ENCODE results near the gene BRD1. TPM values are rescaled to one million over a fixed set of nuclear protein-coding genes. Genes with fewer than 3 reads are reported as not detected.
A peak's percentile ranks its signal among the peaks of the same experiment; 100 is the strongest.

BRD1 gene
- total RNA-seq, 1 donor from 2014 or later = 40.3 TPM

DNA sequence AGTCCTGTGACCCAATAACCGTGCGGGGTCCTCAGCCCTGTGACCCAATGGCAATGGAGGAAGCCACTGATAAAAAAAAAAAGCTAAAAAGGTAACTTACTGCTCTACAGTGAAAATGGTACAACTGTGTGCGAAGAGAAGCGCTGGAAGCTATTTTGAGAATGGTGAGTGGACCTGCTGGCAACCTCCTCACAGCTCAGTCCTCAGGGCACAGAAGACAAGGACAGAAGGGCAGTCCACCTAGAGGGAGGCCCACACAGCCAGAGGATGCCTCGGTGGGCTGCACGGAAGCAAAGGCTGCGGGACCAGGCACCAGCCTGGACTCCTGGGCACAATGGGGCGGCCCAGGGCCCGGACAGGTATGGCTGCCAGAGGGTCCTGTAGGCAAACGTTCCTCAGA is 35.6 kb downstream of the BRD1 start:
- H3K27me3 Mint-ChIP-seq (ENCODE audit: unreplicated experiment) = peaks cover 4% of the 10 kb centered on the region
- no peaks in the 10 kb centered on the region for H3K9me3 Mint-ChIP-seq (ENCODE audit: unreplicated experiment)
- no peak overlapping the region for H3K4me3 Mint-ChIP-seq (ENCODE audit: unreplicated experiment)
- DNase-seq (ENCODE audit: low spot score) = no peak
- TF ChIP-seq, protein P1, sequence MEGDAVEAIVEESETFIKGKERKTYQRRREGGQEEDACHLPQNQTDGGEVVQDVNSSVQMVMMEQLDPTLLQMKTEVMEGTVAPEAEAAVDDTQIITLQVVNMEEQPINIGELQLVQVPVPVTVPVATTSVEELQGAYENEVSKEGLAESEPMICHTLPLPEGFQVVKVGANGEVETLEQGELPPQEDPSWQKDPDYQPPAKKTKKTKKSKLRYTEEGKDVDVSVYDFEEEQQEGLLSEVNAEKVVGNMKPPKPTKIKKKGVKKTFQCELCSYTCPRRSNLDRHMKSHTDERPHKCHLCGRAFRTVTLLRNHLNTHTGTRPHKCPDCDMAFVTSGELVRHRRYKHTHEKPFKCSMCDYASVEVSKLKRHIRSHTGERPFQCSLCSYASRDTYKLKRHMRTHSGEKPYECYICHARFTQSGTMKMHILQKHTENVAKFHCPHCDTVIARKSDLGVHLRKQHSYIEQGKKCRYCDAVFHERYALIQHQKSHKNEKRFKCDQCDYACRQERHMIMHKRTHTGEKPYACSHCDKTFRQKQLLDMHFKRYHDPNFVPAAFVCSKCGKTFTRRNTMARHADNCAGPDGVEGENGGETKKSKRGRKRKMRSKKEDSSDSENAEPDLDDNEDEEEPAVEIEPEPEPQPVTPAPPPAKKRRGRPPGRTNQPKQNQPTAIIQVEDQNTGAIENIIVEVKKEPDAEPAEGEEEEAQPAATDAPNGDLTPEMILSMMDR (IDR thresholded peaks at IDR 0.05; ENCODE audit: unreplicated experiment) = no peak
- H3K27ac Mint-ChIP-seq (ENCODE audit: unreplicated experiment) = no peak overlapping the region
- H3K36me3 Mint-ChIP-seq (ENCODE audit: low read depth, unreplicated experiment) = peaks cover 34% of the 10 kb centered on the region
- peaks cover 22% of the 10 kb centered on the region for H3K4me1 Mint-ChIP-seq (ENCODE audit: unreplicated experiment)

GRCh38 chr22:49791682-49792081 is 36.0 kb downstream of the BRD1 start:
- TF ChIP-seq, protein P1 (IDR thresholded peaks at IDR 0.05; ENCODE audit: unreplicated experiment) = no peak
- H3K4me3 Mint-ChIP-seq (ENCODE audit: unreplicated experiment) = peak overlapping the region; percentile 65
- H3K4me1 Mint-ChIP-seq (ENCODE audit: unreplicated experiment) = peaks cover 22% of the 10 kb centered on the region
- H3K36me3 Mint-ChIP-seq (ENCODE audit: low read depth, unreplicated experiment) = peaks cover 35% of the 10 kb centered on the region
- H3K9me3 Mint-ChIP-seq (ENCODE audit: unreplicated experiment) = no peaks in the 10 kb centered on the region
- peaks cover 4% of the 10 kb centered on the region for H3K27me3 Mint-ChIP-seq (ENCODE audit: unreplicated experiment)
- no peak for DNase-seq (ENCODE audit: low spot score)
- H3K27ac Mint-ChIP-seq (ENCODE audit: unreplicated experiment) = no peak overlapping the region

- no peak for DNase-seq (ENCODE audit: low spot score)
- H3K4me3 Mint-ChIP-seq (ENCODE audit: unreplicated experiment) = no peak overlapping the region
- H3K36me3 Mint-ChIP-seq (ENCODE audit: low read depth, unreplicated experiment) = peaks cover 38% of the 10 kb centered on the region
- no peak overlapping the region for H3K27ac Mint-ChIP-seq (ENCODE audit: unreplicated experiment)
- no peaks in the 10 kb centered on the region for H3K9me3 Mint-ChIP-seq (ENCODE audit: unreplicated experiment)
- H3K4me1 Mint-ChIP-seq (ENCODE audit: unreplicated experiment) = peaks cover 22% of the 10 kb centered on the region
- TF ChIP-seq, protein P1 (IDR thresholded peaks at IDR 0.05; ENCODE audit: unreplicated experiment) = no peak
- peaks cover 5% of the 10 kb centered on the region for H3K27me3 Mint-ChIP-seq (ENCODE audit: unreplicated experiment)
Observed at GRCh38 chr22:49790912-49791311, 36.8 kb downstream of the BRD1 start.

- H3K27ac Mint-ChIP-seq (ENCODE audit: unreplicated experiment) = peak overlapping the region; percentile 72
- peaks cover 29% of the 10 kb centered on the region for H3K36me3 Mint-ChIP-seq (ENCODE audit: low read depth, unreplicated experiment)
- TF ChIP-seq, protein P1 (IDR thresholded peaks at IDR 0.05; ENCODE audit: unreplicated experiment) = no peak
Observed at GRCh38 chr22:49789289-49790141, 38.2 kb downstream of the BRD1 start.

GRCh38 chr22:49788504-49788903 is 39.2 kb downstream of the BRD1 start:
- H3K4me3 Mint-ChIP-seq (ENCODE audit: unreplicated experiment) = no peak overlapping the region
- no peaks in the 10 kb centered on the region for H3K9me3 Mint-ChIP-seq (ENCODE audit: unreplicated experiment)
- TF ChIP-seq, protein P1 (IDR thresholded peaks at IDR 0.05; ENCODE audit: unreplicated experiment) = no peak
- H3K36me3 Mint-ChIP-seq (ENCODE audit: low read depth, unreplicated experiment) = peaks cover 32% of the 10 kb centered on the region
- DNase-seq (ENCODE audit: low spot score) = no peak
- H3K27me3 Mint-ChIP-seq (ENCODE audit: unreplicated experiment) = peaks cover 3% of the 10 kb centered on the region
- H3K27ac Mint-ChIP-seq (ENCODE audit: unreplicated experiment) = no peak overlapping the region
- H3K4me1 Mint-ChIP-seq (ENCODE audit: unreplicated experiment) = peaks cover 22% of the 10 kb centered on the region

More at GRCh38 chr22:49789289-49790141, 38.2 kb downstream of the BRD1 start:
- Mint-ChIP-seq H3K9me3 (ENCODE audit: unreplicated experiment) (no peaks in the 10 kb centered on the region), H3K27me3 (ENCODE audit: unreplicated experiment) (peaks cover 3% of the 10 kb centered on the region), H3K4me1 (ENCODE audit: unreplicated experiment) (peaks cover 22% of the 10 kb centered on the region), H3K4me3 (ENCODE audit: unreplicated experiment) (peak overlapping the region; percentile 67)
- peak; percentile 33 for DNase-seq (ENCODE audit: low spot score)

Measured in endothelial cell (in vitro differentiated cells).